H1 (cell line): ENCODE results near the gene SPP1.

Experiments
- BRCA1 ChIP-seq: IDR thresholded peaks from 2 replicates; pipeline ENCODE4 v1.6.1; 2012; ENCODE audit warnings: low read depth, low read length, improper control_type of control experiment
- CTCF ChIP-seq, 3 experiments: IDR thresholded peaks; 1 replicate in 2 of 3; 2 replicates in 1 of 3; pipeline versions ENCODE4 v1.5.1 to v1.6.1; 2011; ENCODE audit warnings: low read length in 3 of 3, mild to moderate bottlenecking in 3 of 3, inconsistent platforms in 2 of 3, low read depth in 1 of 3, moderate library complexity in 1 of 3; ENCODE audit not compliant: insufficient read depth in 1 of 3; ENCODE audit errors: control extremely low read depth in 1 of 3
- EZH2 ChIP-seq: fragments of 200-600 bp; sonication (generic); IDR thresholded peaks from 2 replicates; pipeline ENCODE4 v1.7.1; 2012; ENCODE audit warnings: low read depth, mild to moderate bottlenecking, moderate library complexity, low read length, inconsistent platforms; ENCODE audit not compliant: severe bottlenecking
- JUND ChIP-seq: IDR thresholded peaks from 2 replicates; pipeline ENCODE4 v1.6.1; 2011; ENCODE audit warnings: mild to moderate bottlenecking, improper control_type of control experiment, low read length
- POLR2A ChIP-seq, 2 experiments: IDR thresholded peaks; 1 replicate in 1 of 2; 2 replicates in 1 of 2; pipeline ENCODE4 v1.6.1; 2011; ENCODE audit warnings: low read depth in 2 of 2, low read length in 2 of 2, mild to moderate bottlenecking in 2 of 2; ENCODE audit errors: control extremely low read depth in 1 of 2
- SP2 ChIP-seq: IDR thresholded peaks from 2 replicates; pipeline ENCODE4 v1.6.1; 2012; ENCODE audit warnings: mild to moderate bottlenecking, low read length, inconsistent platforms

GRCh38 chr4:87982446-87983010, 7.0 kb downstream of the SPP1 start:
- TF ChIP-seq SP2 (no peak), BRCA1 (no peak), EZH2 (no peak), CTCF (IDR thresholded peaks at IDR 0.05; ENCODE audit: control extremely low read depth in 1 of 3, insufficient read depth in 1 of 3, low read depth in 1 of 3, low read length in 3 of 3) (no peak), POLR2A (IDR thresholded peaks at IDR 0.05; ENCODE audit: control extremely low read depth in 1 of 2, low read depth in 2 of 2, low read length in 2 of 2) (no peak), JUND (no peak)
